ENCODE measurements around the gene STMN1.

DNA sequence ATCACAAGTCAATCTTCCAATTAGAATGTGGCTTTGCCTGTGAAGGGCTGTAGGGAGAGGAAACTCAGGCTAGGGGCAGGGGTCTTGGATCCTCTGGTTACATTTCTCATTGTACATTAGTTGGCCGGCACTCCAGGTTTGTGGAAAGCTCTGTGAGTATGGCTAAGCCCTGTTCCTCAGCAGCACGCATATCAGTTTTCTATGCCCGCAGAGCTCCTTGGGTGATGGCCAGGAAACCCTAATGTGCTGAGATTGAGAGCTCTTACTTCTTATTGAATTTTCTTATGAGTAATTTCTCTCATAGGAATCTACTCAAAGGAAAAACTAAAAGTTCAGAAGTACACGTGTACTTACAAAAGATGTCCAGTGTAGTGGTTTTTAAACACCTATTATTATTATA lies 30.7 kb upstream of the STMN1 start:
- TF ChIP-seq POLR2A (IDR thresholded peaks at IDR 0.05), result no peak
- TF ChIP-seq, protein P1, sequence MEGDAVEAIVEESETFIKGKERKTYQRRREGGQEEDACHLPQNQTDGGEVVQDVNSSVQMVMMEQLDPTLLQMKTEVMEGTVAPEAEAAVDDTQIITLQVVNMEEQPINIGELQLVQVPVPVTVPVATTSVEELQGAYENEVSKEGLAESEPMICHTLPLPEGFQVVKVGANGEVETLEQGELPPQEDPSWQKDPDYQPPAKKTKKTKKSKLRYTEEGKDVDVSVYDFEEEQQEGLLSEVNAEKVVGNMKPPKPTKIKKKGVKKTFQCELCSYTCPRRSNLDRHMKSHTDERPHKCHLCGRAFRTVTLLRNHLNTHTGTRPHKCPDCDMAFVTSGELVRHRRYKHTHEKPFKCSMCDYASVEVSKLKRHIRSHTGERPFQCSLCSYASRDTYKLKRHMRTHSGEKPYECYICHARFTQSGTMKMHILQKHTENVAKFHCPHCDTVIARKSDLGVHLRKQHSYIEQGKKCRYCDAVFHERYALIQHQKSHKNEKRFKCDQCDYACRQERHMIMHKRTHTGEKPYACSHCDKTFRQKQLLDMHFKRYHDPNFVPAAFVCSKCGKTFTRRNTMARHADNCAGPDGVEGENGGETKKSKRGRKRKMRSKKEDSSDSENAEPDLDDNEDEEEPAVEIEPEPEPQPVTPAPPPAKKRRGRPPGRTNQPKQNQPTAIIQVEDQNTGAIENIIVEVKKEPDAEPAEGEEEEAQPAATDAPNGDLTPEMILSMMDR (IDR thresholded peaks at IDR 0.05), result no peak

Measured in heart left ventricle (tissue), 13 donors.